Fibroblast of skin of abdomen (primary cell): Measurements from ENCODE around the gene UBE2R2.
"Not testable (repeated sequence)": the region's sequence is repeated elsewhere in the genome, so short reads cannot be mapped to it uniquely, and the experiment has no call there.

Experiments used
- DNase-seq: peaks from one replicate; pipeline ENCODE4 v3.0.0-alpha.2; 2013

The UBE2R2 gene

DNA sequence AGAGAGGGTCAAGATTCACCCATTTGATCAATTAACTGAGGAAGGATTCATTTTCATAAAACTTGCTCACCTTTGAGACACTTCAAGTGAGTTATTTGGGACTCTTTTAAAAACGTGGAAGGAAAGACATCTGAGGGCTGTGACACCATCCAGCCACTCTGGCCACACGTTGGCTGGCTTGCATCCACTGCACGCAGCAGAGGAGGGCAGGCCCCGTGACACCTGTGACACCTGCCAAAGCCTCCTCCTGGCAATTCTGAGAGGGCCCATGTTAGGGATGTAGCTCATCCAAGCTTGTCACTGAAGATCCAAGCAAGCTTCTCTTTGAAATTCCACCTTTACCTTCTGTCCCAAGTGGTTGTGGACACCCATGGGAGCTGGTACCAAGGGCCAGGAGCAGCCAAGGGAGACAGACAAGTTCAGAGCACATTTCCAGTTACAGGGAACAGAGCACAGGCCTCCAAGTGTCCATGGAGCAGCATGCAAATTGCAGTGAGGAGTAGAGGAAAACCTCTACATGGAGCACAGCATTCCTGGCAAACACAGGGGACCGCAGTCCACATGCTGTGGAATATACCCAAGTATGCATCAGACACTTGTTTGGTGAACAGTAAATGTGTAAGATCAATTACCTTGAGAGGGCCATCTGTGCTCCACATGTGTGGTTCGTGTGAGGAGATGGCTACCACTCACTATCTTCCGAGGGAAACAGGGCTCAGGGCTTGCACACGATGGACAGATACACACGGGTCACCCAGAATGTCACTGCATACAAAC is 16.8 kb upstream of the UBE2R2 start:
- peak; percentile 69 for DNase-seq

DNA sequence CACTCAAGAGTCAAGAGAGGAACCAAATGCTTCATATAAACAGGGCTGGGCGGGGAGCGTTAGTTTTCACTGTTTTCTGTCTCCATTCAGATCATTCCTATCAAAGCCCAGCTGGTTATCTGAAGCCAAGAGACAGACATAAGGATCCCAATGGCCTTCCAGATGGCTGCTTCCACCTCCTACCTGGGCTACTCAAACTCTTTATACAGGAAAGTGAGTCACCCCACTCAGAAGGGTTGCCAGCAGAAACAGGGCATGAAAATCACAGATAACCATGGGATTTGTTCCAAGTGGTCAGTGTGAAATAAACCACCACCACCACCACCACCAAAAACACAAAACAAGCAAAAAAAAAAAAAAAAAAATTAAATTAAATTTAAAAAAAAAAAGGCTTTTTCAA is 16.1 kb upstream of the UBE2R2 start:
- DNase-seq = no peak

DNA sequence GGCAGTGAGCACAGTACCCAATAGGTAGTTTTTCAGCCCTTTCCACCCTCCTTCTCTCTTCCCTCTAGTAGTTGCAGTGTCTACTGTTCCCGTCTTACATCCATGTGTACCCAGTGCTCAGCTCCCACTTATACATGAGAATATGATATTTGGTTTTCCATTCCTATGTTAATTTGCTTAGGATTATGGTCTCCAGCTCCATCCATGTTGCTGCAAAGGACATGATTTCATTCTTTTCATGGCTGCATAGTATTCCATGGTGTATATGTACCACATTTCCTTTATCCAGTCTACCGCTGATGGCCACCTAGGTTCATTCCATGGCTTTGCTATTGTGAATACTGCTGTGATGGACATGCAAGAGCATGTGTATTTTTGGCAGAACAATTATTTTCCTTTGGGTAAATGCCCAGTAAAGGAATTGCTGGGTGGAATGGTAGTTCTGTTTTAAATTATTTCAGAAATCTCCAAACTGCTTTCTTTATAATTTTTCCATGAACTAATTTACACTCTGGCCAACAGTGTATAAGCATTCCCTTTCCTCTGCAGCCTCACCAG is 14.9 kb upstream of the UBE2R2 start:
- not testable (repeated sequence) for DNase-seq

DNA sequence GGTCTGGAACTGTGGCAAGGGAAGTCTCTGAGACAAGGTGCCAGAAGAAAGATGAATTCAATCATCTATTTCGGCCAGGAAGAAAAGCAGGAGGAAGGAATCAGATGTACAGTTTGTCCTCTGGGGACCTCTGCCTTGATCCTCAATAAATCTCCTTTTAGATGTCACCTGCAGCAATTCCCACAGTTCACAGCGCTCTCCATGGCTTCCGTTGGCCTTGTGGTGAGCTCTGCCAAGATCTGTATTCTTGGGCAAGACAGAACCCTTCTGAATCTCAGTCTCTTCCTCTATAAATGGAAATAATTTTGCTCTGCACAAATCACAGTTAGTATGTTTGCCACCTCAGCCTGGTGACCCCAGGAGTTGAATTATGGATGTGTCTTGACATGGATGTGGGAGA is 12.8 kb upstream of the UBE2R2 start:
- DNase-seq = not testable (repeated sequence)

DNA sequence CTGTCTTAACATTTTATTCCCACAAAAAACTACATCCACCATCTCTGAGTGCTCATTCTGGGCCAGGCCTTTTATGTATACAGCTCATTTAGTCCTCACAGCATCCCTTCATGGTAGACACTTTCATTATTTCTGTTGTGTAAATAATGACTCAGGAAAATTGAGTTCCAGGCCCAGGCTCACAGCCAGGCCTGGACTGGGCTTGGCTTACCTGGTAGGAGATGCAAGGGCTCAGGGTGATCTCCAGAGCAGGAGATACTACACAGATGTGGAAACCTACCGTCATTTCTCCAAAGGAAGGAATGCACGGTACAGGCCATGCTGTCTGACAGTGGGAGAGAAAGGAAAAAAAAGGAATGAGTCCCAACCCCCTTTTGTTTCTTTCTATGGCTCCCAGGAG is 9.8 kb upstream of the UBE2R2 start:
- DNase-seq = not testable (repeated sequence)

DNA sequence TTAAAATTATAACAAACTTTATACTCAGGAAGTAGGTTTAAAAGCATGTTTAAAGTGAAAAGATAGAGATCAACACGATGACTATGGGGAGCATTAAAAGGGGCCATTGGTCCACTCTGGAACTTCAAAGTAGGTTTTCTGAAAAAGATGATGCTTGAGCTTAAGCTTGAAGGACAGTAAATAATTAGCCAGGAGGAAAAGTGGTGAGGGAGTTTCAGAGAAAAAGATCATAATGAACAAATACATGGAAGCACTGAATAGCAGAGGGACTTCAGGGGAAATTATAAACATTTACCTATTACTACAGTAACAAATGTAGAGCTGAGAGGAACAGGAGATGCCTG is 8.0 kb upstream of the UBE2R2 start:
- DNase-seq = not testable (repeated sequence)

DNA sequence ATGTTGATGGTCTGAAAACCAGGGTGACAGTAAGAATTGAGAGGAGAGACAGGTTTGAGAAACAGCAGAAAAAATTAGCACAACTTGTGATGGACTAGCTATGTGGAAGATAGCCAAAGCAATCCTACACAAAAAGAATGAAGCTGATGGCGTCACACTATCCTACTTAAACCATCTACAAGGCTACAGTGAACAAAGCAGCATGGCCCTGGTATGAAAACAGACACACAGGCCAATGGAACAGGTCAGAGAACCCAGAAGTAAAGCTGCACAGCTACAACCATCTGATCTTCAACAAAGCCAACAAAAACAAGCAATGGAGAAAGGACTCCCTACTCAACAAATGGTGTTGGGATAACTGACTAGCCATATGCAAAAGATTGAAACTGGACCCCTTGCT is 7.5 kb upstream of the UBE2R2 start:
- DNase-seq = no peak

DNA sequence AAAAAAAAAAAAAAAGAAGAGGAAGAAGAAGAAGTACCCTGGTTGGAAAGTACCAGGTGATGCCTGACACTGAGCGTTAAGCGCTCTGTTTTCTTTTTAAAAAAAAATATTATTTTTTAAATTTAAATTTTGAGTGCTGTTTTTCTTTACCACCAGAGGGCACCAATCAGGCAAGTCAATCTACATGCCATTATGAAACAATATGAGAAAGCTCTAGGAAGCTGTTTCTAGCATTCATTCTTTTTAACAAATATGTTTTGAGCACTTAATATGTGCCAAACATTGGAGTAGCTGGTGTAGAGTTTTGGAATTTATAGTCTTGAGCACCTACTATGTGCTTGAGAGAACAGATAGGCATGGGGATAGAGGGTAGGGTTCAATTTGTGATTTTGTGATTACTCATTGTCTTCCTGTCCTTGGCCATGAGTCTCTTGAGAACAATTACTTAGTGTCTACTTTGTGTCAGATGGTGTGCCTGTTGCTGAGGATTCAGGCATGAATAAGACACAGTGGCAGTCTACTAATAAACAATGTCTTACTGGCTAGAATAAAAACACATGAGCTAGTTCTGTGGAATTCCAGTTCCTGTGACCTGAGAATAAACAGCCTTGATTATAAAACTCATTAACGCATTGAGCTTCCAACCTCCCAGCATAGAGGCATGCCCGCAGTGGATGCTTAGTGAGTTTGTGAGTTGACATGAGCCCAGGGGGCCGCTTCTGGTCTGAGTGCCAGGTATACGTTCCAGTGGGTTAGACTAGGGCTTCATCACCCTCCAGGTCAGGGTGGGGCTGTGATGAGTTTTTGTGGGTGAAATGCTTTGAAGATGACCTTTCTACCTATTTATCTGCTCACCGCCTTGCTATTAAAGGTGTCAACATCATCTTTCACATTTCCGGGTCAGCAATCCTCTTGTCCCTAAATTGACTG is 3.0 kb upstream of the UBE2R2 start:
- DNase-seq = peak; percentile 51

DNA sequence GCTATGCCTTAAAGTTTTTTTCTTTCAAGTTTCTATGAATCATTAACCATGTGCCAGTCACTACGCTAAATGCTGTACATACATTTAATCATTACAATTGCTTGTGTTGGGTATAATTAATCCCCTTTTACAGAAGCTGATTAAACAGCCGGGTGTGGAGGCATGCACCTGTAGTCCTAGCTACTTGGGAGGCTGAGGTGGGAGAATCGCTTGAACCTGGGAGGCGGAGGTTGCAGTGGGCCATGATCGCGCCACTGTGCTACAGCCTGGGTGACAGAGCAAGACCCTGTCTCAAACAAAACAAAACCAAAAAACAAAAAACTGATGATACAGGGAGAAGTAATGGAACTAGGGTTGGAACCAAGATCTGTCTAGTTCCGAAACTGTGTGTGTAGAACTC is 1.2 kb upstream of the UBE2R2 start:
- DNase-seq = no peak

DNA sequence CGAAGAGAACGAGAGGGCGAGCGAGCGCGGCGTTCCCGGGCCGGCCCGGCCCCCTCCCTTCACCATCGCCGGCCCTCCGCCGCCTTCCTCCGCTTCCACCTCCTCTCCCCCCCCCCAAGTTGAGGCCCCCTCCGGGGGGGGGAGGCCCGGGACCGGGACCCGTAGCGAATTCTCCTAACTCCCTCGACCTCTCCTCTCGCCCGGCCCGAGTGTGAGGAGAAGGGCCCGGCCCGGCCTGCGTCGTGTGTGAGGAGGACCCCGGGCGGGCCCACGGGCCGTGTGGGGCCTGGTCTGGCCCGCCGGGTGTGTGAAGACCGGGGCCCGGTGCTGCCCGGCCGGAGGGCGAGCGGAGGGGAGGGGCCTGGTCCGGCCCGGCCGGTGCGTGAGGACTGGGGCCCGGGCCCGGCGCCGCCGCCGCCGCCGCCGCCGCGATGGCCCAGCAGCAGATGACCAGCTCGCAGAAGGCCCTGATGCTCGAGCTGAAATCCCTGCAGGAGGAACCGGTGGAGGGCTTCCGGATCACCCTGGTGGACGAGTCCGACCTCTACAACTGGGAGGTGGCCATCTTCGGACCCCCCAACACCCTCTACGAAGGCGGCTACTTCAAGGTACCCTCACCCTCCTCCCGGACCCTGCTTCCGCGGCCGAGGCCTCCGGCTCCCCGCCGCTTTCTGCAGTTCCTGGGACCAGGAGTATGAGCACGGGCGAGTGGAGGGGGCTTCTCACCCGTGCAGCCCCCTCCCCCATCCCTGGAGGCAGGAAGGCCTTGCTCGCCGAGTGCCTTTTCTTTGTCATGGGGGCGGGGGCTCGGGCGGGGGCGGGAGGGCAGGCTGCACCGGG is 587 bp downstream of the UBE2R2 start:
- DNase-seq = peak; percentile 76

DNA sequence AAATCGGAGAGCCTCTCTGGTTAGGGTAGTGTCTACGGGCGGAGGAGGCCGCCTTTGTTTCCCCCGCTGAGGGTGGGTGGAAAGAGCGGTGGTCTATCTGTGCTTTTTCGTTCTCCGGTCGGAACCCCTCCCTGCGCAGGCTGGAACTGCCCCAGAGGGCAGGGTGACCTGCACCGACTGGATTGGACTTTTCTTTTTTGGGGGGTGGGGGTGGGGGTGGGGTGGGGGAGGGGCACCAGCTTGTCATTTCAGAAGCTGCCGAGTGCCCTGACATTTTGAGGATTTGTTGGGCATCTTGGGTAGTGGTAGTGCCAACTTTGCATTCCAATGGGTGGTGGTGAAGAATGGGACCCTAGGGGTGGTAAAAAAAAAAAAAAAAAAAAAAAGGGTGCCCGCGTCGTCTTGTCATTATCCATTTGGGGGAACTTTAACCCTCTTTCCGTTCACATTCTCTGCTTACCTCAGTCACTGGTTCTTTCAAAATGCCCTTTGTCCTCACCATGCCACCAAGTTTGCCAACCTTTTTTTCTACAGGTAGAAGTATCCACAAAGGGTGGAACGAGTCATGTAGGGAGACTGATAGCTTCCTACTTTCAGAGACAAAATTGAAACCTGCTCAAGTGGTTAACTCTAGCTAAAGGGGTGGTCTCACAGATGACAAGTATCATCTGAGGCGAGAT is 1.3 kb downstream of the UBE2R2 start:
- DNase-seq = no peak

DNA sequence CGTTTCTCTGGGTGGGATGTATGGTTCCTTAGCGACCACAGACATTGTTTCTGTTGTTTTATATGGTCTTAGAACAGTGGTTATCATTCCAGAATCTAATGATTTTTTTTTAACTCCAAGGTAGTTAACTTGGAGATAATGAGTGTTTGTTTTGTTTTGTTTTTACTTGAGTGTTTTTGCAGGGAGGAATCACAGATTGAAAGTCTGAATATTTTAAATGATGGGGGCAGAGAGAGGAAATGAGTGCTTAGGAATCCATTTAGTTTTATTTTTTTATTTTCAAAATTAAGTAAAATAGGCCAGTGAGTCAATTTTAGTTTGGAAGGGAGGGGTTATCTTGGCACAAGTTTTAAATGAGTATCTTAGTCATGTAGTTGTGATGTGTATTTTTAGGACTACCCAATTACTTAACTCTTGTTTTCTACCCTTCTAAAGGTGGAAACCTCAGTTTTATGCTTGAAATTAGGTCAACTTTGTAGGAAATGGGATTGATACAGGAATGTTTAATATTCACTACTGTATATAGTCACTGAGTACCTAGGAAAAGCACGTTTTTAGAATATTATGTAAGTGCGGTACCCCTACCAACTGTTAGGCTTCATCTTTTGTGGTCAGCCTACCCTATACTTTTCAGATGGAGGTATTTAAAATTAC is 2.0 kb downstream of the UBE2R2 start:
- peak; percentile 25 for DNase-seq

DNA sequence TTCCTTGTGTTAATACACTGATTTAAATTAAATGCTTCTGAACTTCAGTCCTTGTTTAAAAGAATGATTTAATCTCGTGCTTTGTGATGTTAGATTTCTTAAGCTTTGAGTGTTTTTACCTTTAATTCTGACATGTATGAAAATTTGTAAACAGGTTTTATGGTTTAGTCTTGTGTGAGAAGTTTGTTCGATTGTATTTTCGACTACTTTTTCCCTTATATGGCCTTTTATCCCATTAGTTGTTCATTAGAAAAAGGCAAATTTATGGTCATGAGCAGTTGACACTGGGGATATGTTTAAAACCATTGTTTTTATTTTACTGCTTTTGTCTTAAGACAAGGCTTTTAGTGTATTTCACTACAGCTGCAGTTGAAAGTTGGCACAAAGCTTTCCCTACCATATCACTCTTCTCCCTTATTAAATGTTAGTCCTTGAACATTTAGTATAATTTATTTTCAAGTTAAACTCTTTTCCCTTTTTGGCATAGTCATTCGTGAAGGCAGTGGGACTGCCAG is 3.3 kb downstream of the UBE2R2 start:
- DNase-seq = no peak

DNA sequence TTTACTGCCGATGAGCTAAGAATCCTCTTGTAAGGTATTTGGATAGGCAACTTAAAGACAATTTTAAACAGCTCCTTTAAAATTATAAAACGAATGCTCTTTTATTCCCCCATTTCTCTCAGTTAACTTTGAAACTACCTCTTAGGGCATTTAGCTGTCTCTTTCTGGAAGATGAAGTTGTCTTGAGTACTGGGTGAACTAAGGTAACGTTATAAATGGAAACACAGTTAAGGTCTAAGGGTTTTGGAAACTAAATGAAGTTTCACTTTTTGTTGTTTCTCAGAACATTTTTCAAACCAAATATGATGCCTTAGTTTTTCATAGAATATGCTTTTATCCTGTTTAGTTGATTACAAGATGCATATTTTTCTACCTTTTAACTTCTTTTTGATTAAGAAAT is 6.8 kb downstream of the UBE2R2 start:
- DNase-seq = no peak

DNA sequence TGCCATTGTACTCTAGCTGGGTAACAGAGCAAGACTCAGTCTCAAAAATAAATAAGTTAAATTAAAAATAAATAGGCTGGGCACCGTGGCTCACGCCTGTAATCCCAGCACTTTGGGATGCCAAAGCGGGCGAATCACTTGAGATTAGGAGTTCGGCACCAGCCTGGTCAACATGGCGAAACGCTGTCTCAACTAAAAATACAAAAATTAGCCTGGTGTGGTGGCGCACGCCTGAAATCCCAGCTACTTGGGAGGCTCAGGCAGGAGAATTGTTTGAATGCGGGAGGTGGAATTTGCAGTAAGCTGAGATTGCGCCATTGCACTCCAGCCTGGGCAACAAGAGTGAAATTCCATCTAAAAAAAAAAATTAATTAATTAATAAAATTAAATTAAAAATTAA is 10.3 kb downstream of the UBE2R2 start:
- DNase-seq = not testable (repeated sequence)

DNA sequence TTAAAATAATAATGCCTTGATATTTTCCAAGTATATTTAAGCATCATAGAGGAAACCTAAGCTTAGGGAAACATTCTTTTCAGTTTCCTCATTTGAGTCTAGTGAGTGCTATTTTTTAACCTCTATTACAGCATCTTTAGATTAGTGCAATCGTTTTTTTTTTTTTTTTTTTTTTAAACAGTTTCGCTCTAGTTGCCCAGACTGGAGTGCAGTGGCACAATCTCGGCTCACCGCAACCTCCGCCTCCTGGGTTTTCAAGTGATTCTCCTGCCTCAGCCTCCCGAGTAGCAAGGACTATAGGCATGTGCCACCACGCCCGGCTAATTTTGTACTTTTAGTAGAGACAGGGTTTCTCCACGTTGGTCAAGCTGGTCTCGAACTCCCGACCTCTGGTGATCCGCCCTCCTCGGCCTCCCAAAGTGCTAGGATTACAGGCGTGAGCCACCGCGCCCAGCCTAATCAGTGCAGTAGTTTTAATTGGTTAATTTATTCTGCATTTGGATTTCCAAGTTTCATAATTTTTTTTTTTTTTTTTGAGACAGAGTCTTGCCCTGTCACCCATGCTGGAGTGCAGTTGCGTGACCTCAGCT is 12.8 kb downstream of the UBE2R2 start:
- not testable (repeated sequence) for DNase-seq

DNA sequence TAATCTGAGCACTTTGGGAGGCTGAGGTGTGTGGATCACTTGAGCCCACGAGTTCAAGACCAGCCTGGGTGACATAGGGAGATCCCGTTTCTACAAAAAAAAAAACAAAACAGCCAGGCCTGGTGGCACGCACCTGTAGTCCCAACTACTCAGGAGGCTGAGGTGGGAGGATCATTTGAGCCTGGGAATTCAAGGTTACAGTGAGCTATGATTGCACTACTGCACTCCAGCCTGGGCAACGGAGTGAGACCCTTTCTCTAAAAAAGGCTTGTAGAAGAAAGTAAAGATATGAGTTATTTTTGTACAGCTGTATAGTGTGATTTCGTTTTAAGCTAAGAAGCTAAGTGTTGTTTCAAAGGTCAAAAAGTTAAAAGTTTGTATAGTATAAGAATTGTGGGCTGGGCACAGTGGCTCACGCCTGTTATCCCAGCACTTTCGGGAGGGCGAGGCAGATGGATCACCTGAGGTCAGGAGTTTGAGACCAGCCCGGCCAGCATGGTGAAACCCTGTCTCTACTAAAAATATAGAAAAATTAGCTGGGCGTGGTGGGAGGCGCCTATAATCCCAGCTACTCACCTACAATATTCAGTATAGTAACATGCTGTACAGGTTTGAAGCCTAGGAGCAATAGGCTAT is 18.8 kb downstream of the UBE2R2 start:
- DNase-seq = no peak

DNA sequence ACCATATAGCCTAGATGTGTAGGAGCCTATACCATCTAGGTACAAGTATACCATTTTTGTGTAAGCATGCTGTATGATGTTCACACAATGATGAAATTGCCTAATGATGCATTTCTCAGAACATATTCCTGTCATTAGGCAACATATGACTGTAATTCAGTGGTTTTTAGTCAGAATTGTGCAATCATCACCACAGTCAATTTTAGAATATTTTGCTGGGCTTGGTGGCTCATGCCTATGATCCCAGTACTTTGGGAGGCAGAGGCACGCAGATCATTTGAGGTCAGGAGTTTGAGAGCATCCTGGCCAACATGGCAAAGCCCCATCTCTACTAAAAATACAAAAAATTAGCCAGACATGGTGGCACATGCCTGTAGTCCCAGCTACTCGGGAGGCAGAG is 19.3 kb downstream of the UBE2R2 start:
- DNase-seq = peak; percentile 93

DNA sequence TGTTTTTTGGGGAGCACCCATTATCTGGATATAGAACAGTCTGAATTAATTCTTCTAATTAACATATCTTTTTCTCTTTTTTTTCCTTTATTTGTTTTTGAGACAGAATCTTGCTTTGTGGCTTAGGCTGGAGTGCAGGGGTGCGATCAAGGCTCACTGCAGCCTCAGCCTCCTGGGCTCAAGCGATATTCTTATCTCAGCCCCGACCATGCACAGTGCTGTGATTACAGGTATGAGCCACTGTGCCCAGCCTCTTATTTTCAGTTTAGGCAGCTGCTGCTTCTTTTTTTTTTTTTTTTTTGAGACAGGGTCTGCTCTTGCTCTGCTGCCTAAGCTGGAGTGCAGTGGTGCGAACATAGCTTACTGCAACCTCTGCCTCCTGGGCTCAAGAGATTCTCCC is 20.2 kb downstream of the UBE2R2 start:
- DNase-seq = no peak

DNA sequence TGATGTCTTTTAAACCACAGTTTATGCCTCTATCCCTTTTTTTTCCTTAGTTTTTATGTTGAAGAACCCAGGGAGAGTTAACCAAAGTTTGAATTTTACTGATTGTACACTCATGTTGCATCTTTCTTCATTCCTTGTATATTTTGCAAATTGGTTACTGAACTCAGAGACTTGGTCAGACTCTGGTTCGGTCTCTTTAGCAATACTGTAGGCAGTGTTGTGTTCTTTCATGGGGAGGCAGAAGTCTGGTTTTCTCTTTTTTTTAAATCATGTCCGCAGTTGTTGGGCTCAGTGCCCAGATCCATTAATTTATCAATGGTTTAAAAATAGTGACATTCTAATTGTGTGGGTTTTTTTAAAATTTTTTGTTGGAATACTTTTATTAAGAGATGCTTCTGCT is 23.4 kb downstream of the UBE2R2 start:
- peak; percentile 32 for DNase-seq
